Measurements from ENCODE around the gene PDE3B. TPM values are rescaled to one million over a fixed set of nuclear protein-coding genes. Genes with fewer than 3 reads are reported as not detected.
A peak's percentile ranks its signal among the peaks of the same experiment; 100 is the strongest.
"Not testable (repeated sequence)": the region's sequence is repeated elsewhere in the genome, so short reads cannot be mapped to it uniquely, and the experiment has no call there.

The PDE3B gene
- total RNA-seq, 4 donors from 2014 or later, result 14.0 to 30.5 (median 18.0) TPM

DNA sequence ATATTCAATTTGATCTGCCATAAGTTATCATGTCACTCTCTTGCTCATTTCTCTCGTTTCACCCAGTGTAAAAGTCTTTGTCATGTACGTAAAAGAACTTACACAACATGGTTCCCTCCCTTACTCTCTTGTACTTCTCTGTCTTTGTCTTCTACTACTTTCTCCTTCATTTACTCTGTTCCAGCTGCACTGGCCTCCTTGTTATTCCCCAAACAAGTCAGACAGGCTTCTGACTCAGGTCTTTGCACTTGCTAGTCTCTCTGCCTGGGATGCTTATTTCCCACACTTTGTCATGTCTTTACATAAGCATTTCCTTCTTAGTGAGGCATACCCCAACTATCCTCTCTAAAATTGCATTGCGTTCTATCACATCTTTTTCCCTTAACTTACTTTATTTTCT, 131.1 kb downstream of the PDE3B start:
- TF ChIP-seq POLR2A (IDR thresholded peaks at IDR 0.05), result no peak
- TF ChIP-seq, protein P1, sequence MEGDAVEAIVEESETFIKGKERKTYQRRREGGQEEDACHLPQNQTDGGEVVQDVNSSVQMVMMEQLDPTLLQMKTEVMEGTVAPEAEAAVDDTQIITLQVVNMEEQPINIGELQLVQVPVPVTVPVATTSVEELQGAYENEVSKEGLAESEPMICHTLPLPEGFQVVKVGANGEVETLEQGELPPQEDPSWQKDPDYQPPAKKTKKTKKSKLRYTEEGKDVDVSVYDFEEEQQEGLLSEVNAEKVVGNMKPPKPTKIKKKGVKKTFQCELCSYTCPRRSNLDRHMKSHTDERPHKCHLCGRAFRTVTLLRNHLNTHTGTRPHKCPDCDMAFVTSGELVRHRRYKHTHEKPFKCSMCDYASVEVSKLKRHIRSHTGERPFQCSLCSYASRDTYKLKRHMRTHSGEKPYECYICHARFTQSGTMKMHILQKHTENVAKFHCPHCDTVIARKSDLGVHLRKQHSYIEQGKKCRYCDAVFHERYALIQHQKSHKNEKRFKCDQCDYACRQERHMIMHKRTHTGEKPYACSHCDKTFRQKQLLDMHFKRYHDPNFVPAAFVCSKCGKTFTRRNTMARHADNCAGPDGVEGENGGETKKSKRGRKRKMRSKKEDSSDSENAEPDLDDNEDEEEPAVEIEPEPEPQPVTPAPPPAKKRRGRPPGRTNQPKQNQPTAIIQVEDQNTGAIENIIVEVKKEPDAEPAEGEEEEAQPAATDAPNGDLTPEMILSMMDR (IDR thresholded peaks at IDR 0.05), result no peak
- no peak for DNase-seq
- no peak overlapping the region for H3K27ac ChIP-seq
- H3K27me3 ChIP-seq, result no peaks in the 10 kb centered on the region
- H3K9me3 ChIP-seq, result no peaks in the 10 kb centered on the region
- no peak overlapping the region for H3K4me3 ChIP-seq
- H3K36me3 ChIP-seq, result no peaks in the 10 kb centered on the region
- H3K4me1 ChIP-seq, result no peaks in the 10 kb centered on the region

- Histone ChIP-seq H3K27ac (no peak overlapping the region), H3K4me3 (no peak overlapping the region), H3K9me3 (no peaks in the 10 kb centered on the region), H3K27me3 (no peaks in the 10 kb centered on the region), H3K4me1 (no peaks in the 10 kb centered on the region), H3K36me3 (no peaks in the 10 kb centered on the region)
- TF ChIP-seq, protein P1 (IDR thresholded peaks at IDR 0.05), result no peak
- TF ChIP-seq POLR2A (IDR thresholded peaks at IDR 0.05), result no peak
- DNase-seq, result no peak
Measured at GRCh38 chr11:14775897-14776296, 132.3 kb downstream of the PDE3B start.

DNA sequence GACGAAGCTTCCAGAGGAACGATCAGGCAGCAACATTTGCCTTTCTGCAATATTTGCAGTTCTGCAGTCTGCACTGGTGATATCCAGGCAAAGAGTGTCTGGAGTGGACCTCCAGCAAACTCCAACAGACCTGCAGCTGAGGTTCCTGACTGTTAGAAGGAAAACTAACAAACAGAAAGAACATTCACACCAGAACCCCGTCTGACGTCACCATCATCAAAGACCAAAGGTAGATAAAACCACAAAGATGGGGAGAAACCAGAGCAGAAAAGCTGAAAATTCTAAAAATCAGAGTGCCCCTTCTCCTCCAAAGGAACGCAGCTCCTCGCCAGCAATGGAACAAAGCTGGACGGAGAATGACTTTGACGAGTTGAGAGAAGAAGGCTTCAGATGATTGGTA, 134.9 kb downstream of the PDE3B start:
- H3K4me1 ChIP-seq, H3K27me3 ChIP-seq, H3K36me3 ChIP-seq, DNase-seq, H3K27ac ChIP-seq, H3K9me3 ChIP-seq, H3K4me3 ChIP-seq: not testable (repeated sequence)

- no peak for DNase-seq
- Histone ChIP-seq H3K4me1 (no peaks in the 10 kb centered on the region), H3K27ac (no peak overlapping the region)
Measured at GRCh38 chr11:14783788-14784187, 140.2 kb downstream of the PDE3B start.

DNA sequence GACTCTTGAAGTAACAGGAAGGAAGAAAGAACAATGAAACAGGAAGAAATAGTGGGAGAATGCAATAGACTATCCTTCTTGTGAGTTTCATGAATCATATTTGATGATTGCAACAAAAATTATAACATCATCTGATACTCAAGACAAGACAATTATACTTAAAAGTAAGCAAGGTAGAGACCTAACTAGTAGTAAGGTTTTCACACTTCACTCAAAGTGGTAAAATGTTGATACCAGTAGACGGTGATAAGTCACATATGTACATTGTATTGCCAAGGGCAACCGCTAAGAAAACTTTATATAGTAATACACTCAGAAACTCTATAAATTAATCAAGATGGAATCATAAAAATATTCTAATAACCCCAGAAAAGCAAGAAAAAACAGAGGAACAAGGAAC, 140.6 kb downstream of the PDE3B start:
- no peak for DNase-seq
- Histone ChIP-seq H3K27ac (no peak overlapping the region), H3K4me1 (no peaks in the 10 kb centered on the region), H3K27me3 (no peaks in the 10 kb centered on the region), H3K36me3 (no peaks in the 10 kb centered on the region), H3K4me3 (no peak overlapping the region), H3K9me3 (no peaks in the 10 kb centered on the region)
- TF ChIP-seq POLR2A (IDR thresholded peaks at IDR 0.05), result no peak
- TF ChIP-seq, protein P1 (IDR thresholded peaks at IDR 0.05), result no peak

More at GRCh38 chr11:14783788-14784187, 140.2 kb downstream of the PDE3B start:
- Histone ChIP-seq H3K9me3 (no peaks in the 10 kb centered on the region), H3K27me3 (no peaks in the 10 kb centered on the region), H3K4me3 (no peak overlapping the region), H3K36me3 (no peaks in the 10 kb centered on the region)
- TF ChIP-seq, protein P1 (IDR thresholded peaks at IDR 0.05), result no peak
- no peak for TF ChIP-seq POLR2A (IDR thresholded peaks at IDR 0.05)

- Histone ChIP-seq H3K27ac (no peak overlapping the region), H3K36me3 (no peaks in the 10 kb centered on the region), H3K9me3 (no peaks in the 10 kb centered on the region), H3K4me3 (no peak overlapping the region), H3K4me1 (no peaks in the 10 kb centered on the region), H3K27me3 (no peaks in the 10 kb centered on the region)
- TF ChIP-seq, protein P1 (IDR thresholded peaks at IDR 0.05), result peak in 4 of 6 experiments; percentile 54 to 67 (median 64)
- no peak for TF ChIP-seq POLR2A (IDR thresholded peaks at IDR 0.05)
- DNase-seq, result no peak
Measured at GRCh38 chr11:14789879-14790484, 146.4 kb downstream of the PDE3B start.
